Measurements from ENCODE around the gene CYFIP2. TPM values are rescaled to one million over a fixed set of nuclear protein-coding genes. Genes with fewer than 3 reads are reported as not detected.

The CYFIP2 gene
- total RNA-seq, 1 experiment from 2014 or later = 45.1 TPM

GRCh38 chr5:157232706-157233105 is 33.2 kb upstream of the CYFIP2 start:
- Histone ChIP-seq H4K20me1 (ENCODE audit: insufficient read depth) (no peaks in the 10 kb centered on the region), H3K9ac (ENCODE audit: low read length) (no peak overlapping the region), H3K4me2 (ENCODE audit: low read length) (no peak overlapping the region), H3K27me3 (ENCODE audit: insufficient read depth, low read length) (no peaks in the 10 kb centered on the region), H3K4me1 (ENCODE audit: control insufficient read depth in 1 of 2, insufficient read depth in 2 of 2, low read length in 2 of 2) (no peaks in the 10 kb centered on the region), H3K9me2 (ENCODE audit: insufficient read depth) (no peaks in the 10 kb centered on the region), H3K36me3 (ENCODE audit: control insufficient read depth in 1 of 2, insufficient read depth in 2 of 2, low read length in 2 of 2) (no peaks in the 10 kb centered on the region), H3K9me3 (ENCODE audit: control insufficient read depth in 1 of 2, insufficient read depth in 1 of 2, low read depth in 1 of 2, low read length in 2 of 2) (no peaks in the 10 kb centered on the region), H3K79me2 (ENCODE audit: insufficient read depth, low read length) (no peaks in the 10 kb centered on the region), H3K4me3 (replicated peaks in 1 of 2; ENCODE audit: low read depth in 1 of 2, low read length in 2 of 2) (no peak overlapping the region), H2AFZ (ENCODE audit: low read depth, low read length, poor library complexity, severe bottlenecking) (no peak overlapping the region), H3K27ac (ENCODE audit: low read depth, low read length) (no peak overlapping the region)
- TF ChIP-seq EZH2phosphoT487 (IDR thresholded peaks at IDR 0.05; ENCODE audit: borderline replicate concordance) = no peak
- no peak for TF ChIP-seq ZNF274 (IDR thresholded peaks at IDR 0.05; ENCODE audit: low read depth, low read length)
- TF ChIP-seq ZBTB33 (IDR thresholded peaks at IDR 0.05; ENCODE audit: extremely low read depth, insufficient replicate concordance, low read length) = no peak
- no peak for TF ChIP-seq REST (IDR thresholded peaks at IDR 0.05; ENCODE audit: low read depth)
- TF ChIP-seq CBX3 (IDR thresholded peaks at IDR 0.05; ENCODE audit: low read depth) = no peak
- TF ChIP-seq YY1 (IDR thresholded peaks at IDR 0.05; ENCODE audit: extremely low read depth, insufficient replicate concordance, low read depth, low read length) = no peak
- CTCF ChIA-PET = no interaction called here
- ATAC-seq (no peak), DNase-seq (ENCODE audit: low read depth, low spot score) (no peak)
- no TSS peak for BruUV-seq (replicated peaks)
- POLR2A ChIA-PET = no interaction called here
- intact Hi-C loops (cut with micrococcal nuclease) = no loop called here
- RAD21 ChIA-PET (ENCODE audit: low non-redundant PET in 1 of 2, low total read pairs in 2 of 2, uncharacterized antibody in 2 of 2, unreplicated experiment in 2 of 2) = no interaction called here

Measured in HCT116 (cell line).